ENCODE measurements around the gene HNRNPA1L2.
"Not testable (repeated sequence)": the region's sequence is repeated elsewhere in the genome, so short reads cannot be mapped to it uniquely, and the experiment has no call there.

Gene HNRNPA1L2

DNA sequence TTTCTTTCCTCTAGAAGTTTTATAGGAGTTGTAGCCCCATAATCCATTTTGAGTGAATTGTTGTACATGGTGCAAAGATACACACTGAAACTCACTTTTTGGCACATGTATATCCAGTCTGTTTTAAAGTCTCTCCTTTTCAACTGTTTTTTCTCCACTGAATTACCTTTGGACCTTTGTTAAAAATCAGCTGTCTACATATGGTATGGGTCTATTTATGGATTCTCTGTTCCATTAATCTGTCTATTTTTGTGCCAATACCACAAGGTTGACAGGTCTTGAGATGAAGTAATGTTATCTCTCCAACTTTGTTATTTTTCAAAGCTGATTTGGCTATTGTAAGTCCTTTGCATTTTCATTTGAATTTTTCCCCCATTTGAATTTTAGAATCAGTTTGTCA is 4.7 kb downstream of the HNRNPA1L2 start:
- no peak for DNase-seq (ENCODE audit: low read depth)

- DNase-seq (ENCODE audit: low read depth), result no peak
Measured at GRCh38 chr13:52650731-52651130, 8.5 kb downstream of the HNRNPA1L2 start.

DNA sequence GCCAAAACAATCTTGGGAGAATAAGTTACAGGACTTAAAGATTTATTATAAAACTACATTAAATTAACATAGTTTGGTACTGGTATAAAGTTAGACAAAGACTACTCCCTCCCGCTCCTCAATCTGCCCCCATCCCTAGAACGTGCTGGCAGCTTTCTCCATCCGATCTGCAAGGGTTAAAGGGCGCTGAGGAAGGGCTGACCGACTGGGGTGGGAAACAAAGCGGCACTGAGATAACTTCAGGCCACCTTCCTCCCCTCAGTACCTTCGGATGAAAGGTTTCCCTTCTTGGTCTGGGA is 9.6 kb downstream of the HNRNPA1L2 start:
- DNase-seq (ENCODE audit: low read depth), result no peak

DNA sequence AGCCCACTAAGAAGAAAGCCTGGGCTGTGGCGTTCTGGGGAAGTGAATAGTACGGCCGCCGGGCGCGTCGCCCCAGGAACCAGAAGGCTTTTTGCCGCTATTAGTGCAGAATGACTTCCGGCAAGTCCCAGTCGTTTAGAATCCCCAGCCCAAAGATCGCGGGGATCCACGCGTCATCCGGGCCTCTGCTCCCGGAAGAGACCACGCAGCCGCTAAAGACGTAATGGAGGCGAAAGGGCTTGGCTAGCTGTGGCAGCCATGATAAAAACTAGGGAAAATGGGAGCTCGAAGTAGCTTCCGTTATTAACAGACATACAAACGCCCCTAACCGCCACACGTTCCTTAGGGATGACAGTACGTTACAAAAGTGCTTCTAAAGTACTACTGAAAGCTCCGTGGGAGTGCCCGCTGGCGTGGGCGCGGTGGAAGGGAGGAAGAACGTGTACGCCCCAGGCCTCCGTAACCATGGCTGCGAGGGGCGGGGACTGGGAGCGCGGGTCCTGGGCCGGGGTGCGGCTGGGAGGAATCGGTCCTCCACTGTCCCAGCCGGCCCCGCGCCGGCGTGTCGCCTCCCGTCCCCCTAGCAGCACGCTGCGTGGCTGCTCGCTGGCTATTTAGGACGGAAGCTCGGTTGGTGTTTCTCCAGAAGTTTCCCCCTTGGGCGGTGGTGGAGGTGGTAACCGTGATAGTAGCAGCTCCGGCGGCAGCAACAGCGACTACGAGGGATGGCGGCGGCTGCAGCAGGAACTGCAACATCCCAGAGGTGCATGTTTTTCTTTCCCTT is 10.2 kb downstream of the HNRNPA1L2 start, which contains the start of gene SUGT1:
TSS of gene SUGT1 (plus strand) at position 641 of the 784 bp plus-strand sequence. CDS start at position 726, 85 bp downstream.
- DNase-seq (ENCODE audit: low read depth), result peak; percentile 92

DNA sequence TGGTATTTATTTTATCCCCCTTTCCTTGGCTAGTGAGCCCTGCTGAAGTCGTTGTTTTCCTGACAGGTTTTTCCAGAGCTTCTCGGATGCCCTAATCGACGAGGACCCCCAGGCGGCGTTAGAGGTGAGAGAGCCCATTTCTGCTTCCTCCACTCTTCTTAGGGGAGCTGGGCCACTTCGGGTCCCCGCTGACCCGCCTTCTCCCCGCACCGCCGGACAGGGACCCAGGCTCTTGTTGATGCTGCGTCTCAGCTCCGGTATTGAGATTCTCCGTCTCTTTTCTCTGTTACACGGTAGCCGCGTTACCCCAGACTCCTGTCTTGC is 10.7 kb downstream of the HNRNPA1L2 start:
- DNase-seq (ENCODE audit: low read depth), result no peak

DNA sequence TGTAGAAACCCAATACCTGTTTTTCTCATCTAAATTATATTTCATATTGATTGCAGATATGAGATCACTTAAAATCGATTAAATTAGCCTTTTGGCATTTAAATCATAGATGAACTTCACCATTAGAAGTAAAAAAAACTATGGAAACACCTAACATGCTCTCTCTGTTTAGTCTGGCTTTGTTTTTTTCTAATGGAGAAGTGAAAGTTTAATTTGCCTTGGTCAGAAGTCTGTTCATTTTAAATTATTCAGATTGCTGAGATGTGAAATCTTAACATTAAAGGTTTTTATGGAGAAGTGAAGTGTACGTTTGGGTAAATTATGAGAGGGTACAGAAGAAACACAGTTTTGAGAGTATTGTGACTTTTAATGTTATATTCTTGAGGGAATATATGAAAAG is 17.1 kb downstream of the HNRNPA1L2 start:
- DNase-seq (ENCODE audit: low read depth), result no peak

DNA sequence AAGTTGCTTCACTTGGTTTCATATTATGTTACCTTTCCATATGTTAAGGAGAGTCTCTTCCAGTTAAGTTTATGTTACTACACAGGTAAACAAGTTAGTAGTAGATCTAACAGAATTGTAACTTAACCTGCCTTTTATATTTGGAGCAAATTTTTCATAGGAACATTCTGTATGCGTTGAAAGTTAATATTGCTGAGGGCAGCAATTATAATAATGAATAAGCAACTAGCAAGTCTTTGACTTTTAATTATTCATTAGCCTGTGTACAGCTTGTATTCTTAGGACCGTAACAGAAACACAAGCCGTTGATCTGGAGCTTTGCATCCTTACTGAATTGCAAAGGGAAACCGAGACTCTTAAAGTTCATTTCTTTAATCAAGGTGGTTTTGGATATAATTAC is 22.0 kb downstream of the HNRNPA1L2 start:
- DNase-seq (ENCODE audit: low read depth), result no peak

- no peak for DNase-seq (ENCODE audit: low read depth)
Measured at GRCh38 chr13:52665325-52665724, 23.1 kb downstream of the HNRNPA1L2 start.

DNA sequence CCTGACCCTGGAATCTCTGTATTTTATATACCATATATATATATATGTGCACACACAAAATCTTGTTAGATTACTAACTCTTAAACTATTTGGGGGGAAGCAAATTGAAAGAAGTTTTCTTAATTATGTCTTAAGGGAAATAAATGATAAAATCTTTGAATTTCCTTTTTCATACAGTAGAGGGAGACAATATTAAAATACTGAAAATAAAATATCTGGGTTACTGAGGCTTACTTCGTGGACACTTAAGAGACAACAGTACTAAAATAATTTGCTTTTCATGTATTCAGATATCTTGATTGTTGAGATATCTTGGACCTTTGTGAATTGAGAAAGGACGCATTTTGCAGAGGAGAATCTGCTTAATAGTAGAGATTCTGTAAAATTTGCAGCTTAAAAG is 27.4 kb downstream of the HNRNPA1L2 start:
- no peak for DNase-seq (ENCODE audit: low read depth)

DNA sequence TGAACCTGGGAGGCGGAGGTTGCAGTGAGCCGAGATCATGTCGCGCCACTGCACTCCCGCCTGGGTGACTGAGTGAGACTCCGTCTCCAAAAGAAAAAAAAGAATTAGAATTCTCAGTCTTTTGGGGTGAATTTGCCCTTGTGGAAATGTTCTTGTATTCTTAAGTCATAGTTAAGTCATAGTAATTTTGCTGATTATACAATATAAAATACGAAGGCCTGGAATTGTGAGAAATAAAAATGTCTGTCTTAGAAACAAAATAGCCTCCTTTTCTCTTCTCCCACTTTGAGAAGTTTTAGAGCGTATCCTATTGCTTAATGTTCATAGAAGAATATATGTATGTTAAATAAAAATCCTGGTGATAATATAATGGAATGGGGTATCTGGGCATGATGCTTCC is 28.5 kb downstream of the HNRNPA1L2 start:
- no peak for DNase-seq (ENCODE audit: low read depth)

GRCh38 chr13:52673465-52673864 is 31.2 kb downstream of the HNRNPA1L2 start:
- no peak for DNase-seq (ENCODE audit: low read depth)

- DNase-seq (ENCODE audit: low read depth), result no peak
Measured at GRCh38 chr13:52677823-52678222, 35.6 kb downstream of the HNRNPA1L2 start.

- not testable (repeated sequence) for DNase-seq (ENCODE audit: low read depth)
Measured at GRCh38 chr13:52685806-52686205, 43.6 kb downstream of the HNRNPA1L2 start.

- DNase-seq (ENCODE audit: low read depth), result no peak
Measured at GRCh38 chr13:52686376-52686775, 44.1 kb downstream of the HNRNPA1L2 start.
